Ovary (tissue), 9 donors: ENCODE data around the gene FBXO15. TPM values are rescaled to one million over a fixed set of nuclear protein-coding genes. Genes with fewer than 3 reads are reported as not detected.

ENCODE experiments used
- DNase-seq, 5 donors: peaks; one replicate each; pipeline ENCODE4 v3.0.0-alpha.2; 2019 to 2020
- H3K27ac ChIP-seq, 2 donors: fragments of 200-600 bp; one replicate each; pipeline versions ENCODE4 v1.5.1 to v1.8.0; 2019 to 2022
- H3K27me3 ChIP-seq: fragments of 200-600 bp; one replicate; pipeline ENCODE4 v1.8.0; 2022
- H3K36me3 ChIP-seq: fragments of 200-600 bp; sonication (generic); one replicate; pipeline ENCODE4 v1.5.1; 2019
- H3K4me1 ChIP-seq: one replicate; pipeline ENCODE4 v1.8.1; 2013; ENCODE audit warnings: mild to moderate bottlenecking, moderate library complexity; ENCODE audit not compliant: insufficient read depth
- H3K4me3 ChIP-seq: fragments of 200-600 bp; sonication (generic); one replicate; pipeline ENCODE4 v1.5.1; 2017
- H3K9me3 ChIP-seq, 2 donors: fragments of 200-600 bp in 1 of 2; sonication (generic) in 1 of 2; one replicate each; pipeline versions ENCODE4 v1.5.1 to v1.8.1; 2013 to 2019; ENCODE audit warnings: mild to moderate bottlenecking in 1 of 2, moderate library complexity in 1 of 2
- CTCF ChIP-seq, 3 donors: fragments of 450-650 bp in 2 of 3; fragments of 200-600 bp in 1 of 3; IDR thresholded peaks; one replicate each; pipeline versions ENCODE4 v1.5.1 to v1.8.0; 2016 to 2022; ENCODE audit warnings: antibody characterized with exemption in 3 of 3, mild to moderate bottlenecking in 1 of 3
- EP300 ChIP-seq: sonication (generic); formaldehyde crosslinking; IDR thresholded peaks from one replicate; pipeline ENCODE4 v1.6.1; 2017; ENCODE audit warnings: antibody characterized with exemption
- POLR2A ChIP-seq: fragments of 450-650 bp; IDR thresholded peaks from one replicate; pipeline ENCODE4 v1.6.1; 2017; ENCODE audit warnings: antibody characterized with exemption, mild to moderate bottlenecking, moderate library complexity
- WGBS, 3 donors: extraction: QIAGEN DNeasy Blood & Tissue Kit in 1 of 3; methylation state at CpG; one replicate each; pipeline versions ENCODE4 v1.1.5 to v1.1.7; 2013 to 2017; 5-methylcytosine and 5-hydroxymethylcytosine counted together
- intact Hi-C, 4 donors: fragments of 100-400 bp; cut with DNase I; formaldehyde crosslinking; loops; one replicate each; pipeline versions ENCODE4 v1.11.0 to v1.15.1; 2022 to 2023
- polyA plus RNA-seq, 2 donors: library from polyadenylated mRNA; stranded (reverse); fragments of 200-250 nt in 1 of 2; fragments of 350-450 nt in 1 of 2; fragmentation: Illumina TruSeq in 1 of 2; extraction: RNeasy Lipid Tissue Mini Kit (QIAGEN cat#74804) in 1 of 2; gene quantifications; one replicate each; pipeline ENCODE4 v1.2.3, GENCODE V29; 2013 to 2014
- total RNA-seq, 7 donors: library from RNA; depleted of rRNA in 2 of 7; stranded (reverse); fragments of >200 nt in 2 of 7; fragmentation: NEBNext Ultra II Directional in 3 of 7; extraction: Animal tissue kit (Norgen Biotek cat#: 25700) in 3 of 7; gene quantifications; one replicate each; pipeline versions ENCODE4 v1.1.0 to v1.2.4, GENCODE V29; 2016 to 2023
- donor health status: DM: no; HTN: no; CAD: no; lungs with moderate emphysema.
- donor health status: DM: no; HTN: no; CAD: no.
- donor health status: Bipolar disorder and iron deficiency.
- donor health status: DM: yes; HTN: yes; CAD: no.
- donor health status: DM: no; HTN: no; CAD: no.
- donor health status: DM: yes; HTN: yes; CAD: no.

The FBXO15 gene
- total and polyA plus RNA-seq, 9 donors: 0.40 to 13.6 (median 1.1) TPM

GRCh38 chr18:74166386-74166785, 18.8 kb upstream of the FBXO15 start:
- Histone ChIP-seq H3K27me3 (no peaks in the 10 kb centered on the region), H3K27ac (no peak overlapping the region), H3K4me1 (no peaks in the 10 kb centered on the region), H3K36me3 (no peaks in the 10 kb centered on the region), H3K4me3 (no peak overlapping the region), H3K9me3 (no peaks in the 10 kb centered on the region)
- DNase-seq: no peak
- TF ChIP-seq CTCF (IDR thresholded peaks at IDR 0.05): no peak
- TF ChIP-seq EP300: no peak
- no peak for TF ChIP-seq POLR2A
- 28 to 46% (median 30%) methylated on average over 7 of the region's 7 CpGs for WGBS, 3 donors
- intact Hi-C loops: no loop called here

- whole genome bisulfite sequencing, 3 donors: 80 to 87% (median 83%) methylated on average over 11 of the region's 11 CpGs
- Histone ChIP-seq H3K9me3 (no peaks in the 10 kb centered on the region), H3K4me3 (no peak overlapping the region), H3K27ac (no peak overlapping the region), H3K4me1 (no peaks in the 10 kb centered on the region), H3K27me3 (no peaks in the 10 kb centered on the region), H3K36me3 (no peaks in the 10 kb centered on the region)
- intact Hi-C loops: no loop called here
- DNase-seq: no peak
- TF ChIP-seq CTCF (IDR thresholded peaks at IDR 0.05) (no peak), EP300 (no peak)
These were observed 15.5 kb upstream of the FBXO15 start for GRCh38 chr18:74163019-74163660.

GRCh38 chr18:74155276-74155675, 7.6 kb upstream of the FBXO15 start:
- Histone ChIP-seq H3K4me1 (no peaks in the 10 kb centered on the region), H3K27ac (no peak overlapping the region), H3K27me3 (no peaks in the 10 kb centered on the region), H3K4me3 (no peak overlapping the region), H3K9me3 (no peaks in the 10 kb centered on the region), H3K36me3 (no peaks in the 10 kb centered on the region)
- no peak for TF ChIP-seq CTCF (IDR thresholded peaks at IDR 0.05)
- TF ChIP-seq EP300: no peak
- WGBS, 3 donors: 78 to 83% (median 80%) methylated on average over 4 of the region's 4 CpGs
- intact Hi-C loops: no loop called here
- DNase-seq: no peak

GRCh38 chr18:74154716-74155115, 7.1 kb upstream of the FBXO15 start:
- H3K4me1 ChIP-seq: peaks cover 2% of the 10 kb centered on the region
- no peaks in the 10 kb centered on the region for H3K9me3 ChIP-seq
- H3K36me3 ChIP-seq: no peaks in the 10 kb centered on the region
- no peak overlapping the region for H3K27ac ChIP-seq
- intact Hi-C loops: no loop called here
- 84 to 88% (median 85%) methylated on average over 4 of the region's 4 CpGs for WGBS, 3 donors
- H3K27me3 ChIP-seq: no peaks in the 10 kb centered on the region
- TF ChIP-seq POLR2A (no peak), EP300 (no peak), CTCF (IDR thresholded peaks at IDR 0.05) (no peak)
- H3K4me3 ChIP-seq: no peak overlapping the region
- DNase-seq: no peak
